ENCODE results near the gene NPAS1. TPM values are rescaled to one million over a fixed set of nuclear protein-coding genes. Genes with fewer than 3 reads are reported as not detected.

The NPAS1 gene
- 9.0 and 9.9 TPM in 2 replicates for total RNA-seq (2021; fragmentation: NEBNext Ultra II Directional; extraction: Animal tissue kit (Norgen Biotek cat#: 25700))
- 13.9 and 26.8 TPM in 2 replicates for polyA plus RNA-seq (2011; rRNA removed)
- polyA plus RNA-seq (2011; cell fraction: cytosol; rRNA removed), result 17.3 TPM
- 27.9 TPM for polyA plus RNA-seq (2011; cell fraction: nucleus; rRNA removed)
- polyA plus RNA-seq (2012, experiment 1 of 2), result 7.4 to 12.8 TPM (median 11.3 TPM) in 4 replicates
- 9.8 TPM for polyA plus RNA-seq (2012, experiment 2 of 2)
- polyA plus RNA-seq (2013, experiment 1 of 2), result 6.6 TPM
- 5.8 TPM for polyA plus RNA-seq (2013, experiment 2 of 2)
- 2.4 and 4.5 TPM in 2 replicates for polyA minus RNA-seq (2011; rRNA and poly(A)+ RNA removed)
- 9.7 TPM for polyA minus RNA-seq (2011; cell fraction: cytosol; rRNA and poly(A)+ RNA removed)
- 9.2 TPM for polyA minus RNA-seq (2011; cell fraction: nucleus; rRNA and poly(A)+ RNA removed)
- long read RNA-seq, experiment 1, partial matches to known transcripts, result 7 of 17 reads
- long read RNA-seq, experiment 1, other reads (novel, unspliced or antisense), result 9 of 17 reads
- long read RNA-seq, experiment 2, partial matches to known transcripts, result 3 of 4 reads
- long read RNA-seq, experiment 2, other reads (novel, unspliced or antisense), result 1 of 4 reads

- CTCF ChIA-PET (ENCODE audit: partially characterized antibody), result interaction anchor here (0.5 to 2.0 kb wide), 10 partner anchors 9 to 230 kb away, joined by 3 to 10 read pairs (median 4); no protein-coding TSS in a partner anchor
These were observed at the start of gene NPAS1 for GRCh38 chr19:47019431-47020041. Gene NPAS1, plus strand, starts transcription at chr19:47019837. Its CDS starts 1,211 bp downstream, at chr19:47021048.

More at GRCh38 chr19:47019431-47020041, at the start of gene NPAS1:
- H2BK120ac ChIP-seq (replicated peaks; ENCODE audit: low read depth, low read length), result no peak within 1 kb of the TSS
- no peak within 1 kb of the TSS for H2BK5ac ChIP-seq (ENCODE audit: low read depth, low read length)
- no peak for FAIRE-seq
- H4K5ac ChIP-seq (ENCODE audit: insufficient read length, low read depth, low read length), result no peak within 1 kb of the TSS
- 7% methylated on average over 28 of the region's 58 CpGs; no CpG with 5 or more reads in 1 of the 2 experiments for WGBS, 2 experiments (ENCODE audit: extremely low coverage in 1 of 2, insufficient coverage in 1 of 2, insufficient read length in 1 of 2, insufficient replicate concordance in 2 of 2, low coverage in 1 of 2, low lambda C conversion rate in 2 of 2, missing lambda C conversion rate in 1 of 2)
- no peak within 1 kb of the TSS for H2AK5ac ChIP-seq (ENCODE audit: low read depth, low read length)
- H3K23ac ChIP-seq (ENCODE audit: insufficient read length), result no peak within 1 kb of the TSS
- H4K91ac ChIP-seq (replicated peaks; ENCODE audit: insufficient read length, low read length), result peak within 1 kb of the TSS; percentile 40
- peak within 1 kb of the TSS in 2 of 4 experiments; percentile 47 to 64; a peak in 1 of 7 replicates for H3K9ac ChIP-seq (replicated peaks in 1 of 4; ENCODE audit: extremely low read depth in 1 of 4, low read depth in 3 of 4, low read length in 3 of 4)
- peak within 1 kb of the TSS; percentile 42 to 69 (median 46) for H3K4me3 ChIP-seq (ENCODE audit: extremely low read depth in 1 of 4, insufficient read depth in 2 of 4, low read depth in 3 of 4, low read length in 4 of 4)
- peaks cover 15% of the 10 kb centered on the region; the same call in 1 of the 2 replicates for H3K23me2 ChIP-seq (ENCODE audit: low read depth, low read length)
- no peak within 1 kb of the TSS for H2BK20ac ChIP-seq (ENCODE audit: low read length)
- no peak within 1 kb of the TSS for H3K27ac ChIP-seq (ENCODE audit: low read depth, low read length)
- peak in 1 of 2 experiments; percentile 84 for DNase-seq (ENCODE audit: low read depth in 1 of 2, low spot score in 2 of 2)
- peaks cover 0 to 20% (median 11%) of the 10 kb centered on the region in 4 experiments; a peak in 5 of 7 replicates for H3K4me1 ChIP-seq (replicated peaks in 1 of 4; ENCODE audit: control insufficient read depth in 3 of 4, insufficient read depth in 4 of 4, low read length in 3 of 4)
- H3K4me2 ChIP-seq (ENCODE audit: insufficient read depth in 1 of 2, low read depth in 2 of 2, low read length in 2 of 2), result peak within 1 kb of the TSS; percentile 62 to 87
- no peak for TF ChIP-seq SUZ12 (IDR thresholded peaks at IDR 0.05; ENCODE audit: low read length)
- TF ChIP-seq CHD1 (IDR thresholded peaks at IDR 0.05; ENCODE audit: low read depth, low read length), result no peak
- peak; percentile 46 for TF ChIP-seq KDM4A (IDR thresholded peaks at IDR 0.05; ENCODE audit: low read depth, low read length, severe bottlenecking)
- no peak for TF ChIP-seq BACH1 (IDR thresholded peaks at IDR 0.05; ENCODE audit: low read length)
- 0 out of 2 replicates have a peak, but pooled peaks have one; percentile 41 for TF ChIP-seq SP4 (IDR thresholded peaks at IDR 0.05; ENCODE audit: low read length)
- TF ChIP-seq NANOG (IDR thresholded peaks at IDR 0.05; ENCODE audit: insufficient read depth, low read depth, low read length, poor library complexity, severe bottlenecking), result no peak
- no peak for TF ChIP-seq MAFK (IDR thresholded peaks at IDR 0.05; ENCODE audit: low read depth, low read length)
- no peak for TF ChIP-seq CBX8 (IDR thresholded peaks at IDR 0.05; ENCODE audit: borderline replicate concordance, low read depth, low read length)
- TF ChIP-seq ASH2L (IDR thresholded peaks at IDR 0.05; ENCODE audit: low read length), result peak; percentile 31
- TF ChIP-seq CREB1 (IDR thresholded peaks at IDR 0.05), result no peak
- H3K36me3 ChIP-seq (ENCODE audit: control insufficient read depth in 2 of 4, insufficient read depth in 4 of 4, low read length in 3 of 4), result no peaks in the 10 kb centered on the region
- H3K79me1 ChIP-seq (ENCODE audit: low read depth, low read length), result no peaks in the 10 kb centered on the region
- peaks cover 0 to 3% of the 10 kb centered on the region in 2 experiments for H4K20me1 ChIP-seq (replicated peaks in 1 of 2; ENCODE audit: control insufficient read depth in 1 of 2, insufficient read depth in 2 of 2, low read length in 2 of 2)
- no peak within 1 kb of the TSS for H3K4ac ChIP-seq (replicated peaks; ENCODE audit: insufficient read length, low read depth, low read length)
- H2AFZ ChIP-seq (ENCODE audit: low read length), result peak within 1 kb of the TSS; percentile 86; the same call in 1 of the 2 replicates
- H3K9me3 ChIP-seq (ENCODE audit: insufficient read depth in 2 of 2, low read depth in 1 of 2, low read length in 1 of 2), result no peaks in the 10 kb centered on the region
- peak within 1 kb of the TSS; percentile 68; the same call in 1 of the 2 replicates for H2BK12ac ChIP-seq (ENCODE audit: low read depth, low read length)
- H3K14ac ChIP-seq (ENCODE audit: insufficient read length), result no peak within 1 kb of the TSS
- no peak within 1 kb of the TSS; the same call in 1 of the 2 replicates for H4K8ac ChIP-seq (ENCODE audit: extremely low read depth, insufficient read depth, low read length)
- H3K27me3 ChIP-seq (replicated peaks in 1 of 4; ENCODE audit: control insufficient read depth in 3 of 4, extremely low read depth in 1 of 4, insufficient read depth in 3 of 4, low read length in 3 of 4), result peaks cover 24 to 53% (median 49%) of the 10 kb centered on the region in 4 experiments
- H3K56ac ChIP-seq (replicated peaks; ENCODE audit: insufficient read length, low read depth, low read length), result no peak within 1 kb of the TSS
- no peak within 1 kb of the TSS for H2BK15ac ChIP-seq (ENCODE audit: low read length)
- POLR2A ChIA-PET (ENCODE audit: partially characterized antibody), result interaction anchor here (0.9 to 1.6 kb wide), 7 partner anchors 9 to 94 kb away, joined by 3 to 6 read pairs (median 4); partner anchors contain the start of gene ZC3H4
- H3K79me2 ChIP-seq (ENCODE audit: control insufficient read depth in 1 of 2, insufficient read depth in 2 of 2, low read length in 2 of 2), result no peaks in the 10 kb centered on the region
- no peak within 1 kb of the TSS; the same call in none of the 2 replicates for H3K18ac ChIP-seq (ENCODE audit: extremely low read depth, low read length)
